Rectal smooth muscle tissue (tissue), 1 donor: ENCODE measurements around the gene PRKCE.

Source experiments
- H3K27ac ChIP-seq: one replicate; pipeline ENCODE4 v1.7.0; 2013; ENCODE audit warnings: low read depth, low read length, inconsistent platforms
- H3K27me3 ChIP-seq: one replicate; pipeline ENCODE4 v1.7.0; 2013; ENCODE audit warnings: low read length; ENCODE audit not compliant: control insufficient read depth, insufficient read depth
- H3K36me3 ChIP-seq: one replicate; pipeline ENCODE4 v1.7.0; 2013; ENCODE audit warnings: low read length; ENCODE audit not compliant: control insufficient read depth, insufficient read depth
- H3K4me1 ChIP-seq: one replicate; pipeline ENCODE4 v1.7.0; 2013; ENCODE audit warnings: low read length; ENCODE audit not compliant: control insufficient read depth, insufficient read depth
- H3K4me3 ChIP-seq: one replicate; pipeline ENCODE4 v1.7.0; 2013; ENCODE audit warnings: low read length
- H3K9ac ChIP-seq: one replicate; pipeline ENCODE4 v1.7.0; 2013; ENCODE audit warnings: low read length

Gene PRKCE

GRCh38 chr2:45925636-45926366 is 274.3 kb downstream of the PRKCE start:
- H3K36me3 ChIP-seq: no peaks in the 10 kb centered on the region
- peaks cover 5% of the 10 kb centered on the region for H3K4me1 ChIP-seq
- H3K4me3 ChIP-seq: no peak overlapping the region
- H3K27ac ChIP-seq: no peak overlapping the region
- no peaks in the 10 kb centered on the region for H3K27me3 ChIP-seq
- H3K9ac ChIP-seq: no peak overlapping the region

- peaks cover 5% of the 10 kb centered on the region for H3K4me1 ChIP-seq
- H3K36me3 ChIP-seq: no peaks in the 10 kb centered on the region
- H3K9ac ChIP-seq: no peak overlapping the region
- H3K27ac ChIP-seq: no peak overlapping the region
- no peaks in the 10 kb centered on the region for H3K27me3 ChIP-seq
- no peak overlapping the region for H3K4me3 ChIP-seq
Measured at GRCh38 chr2:45928946-45929345, 277.5 kb downstream of the PRKCE start.

DNA sequence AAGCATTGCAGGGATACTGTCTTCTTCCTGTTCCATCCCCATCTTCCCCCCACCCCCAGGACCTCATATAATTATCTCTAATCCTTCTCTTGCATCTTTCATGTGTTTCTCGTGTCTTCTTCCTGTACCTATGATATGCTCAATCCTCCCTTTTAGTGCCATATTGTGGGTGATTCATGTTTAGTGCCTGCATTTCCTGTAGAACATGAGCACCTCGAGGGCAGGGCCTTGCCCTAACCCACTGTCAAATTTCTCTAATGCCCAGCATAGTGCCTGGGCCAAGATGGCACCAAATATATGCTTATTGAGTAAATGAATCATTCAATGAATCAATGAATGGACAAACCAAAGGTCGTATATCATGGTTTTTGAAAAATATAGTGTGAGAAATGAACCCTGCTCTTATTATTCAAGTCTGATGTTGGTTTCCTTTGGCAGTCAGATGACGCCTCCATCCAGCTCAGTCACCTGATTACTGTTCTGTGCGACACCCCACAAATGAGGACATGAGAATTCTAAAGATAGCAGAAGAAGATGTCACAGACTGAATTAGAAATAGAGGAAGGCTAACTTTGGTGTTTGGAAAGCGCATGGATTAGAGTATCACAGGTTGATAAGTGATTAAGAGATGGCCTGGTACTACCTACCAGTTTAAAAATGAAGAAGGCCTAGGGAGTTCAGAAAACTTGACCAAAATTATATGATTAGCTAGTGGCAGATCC is 278.4 kb downstream of the PRKCE start:
- Histone ChIP-seq H3K4me3 (no peak overlapping the region), H3K27me3 (no peaks in the 10 kb centered on the region), H3K27ac (peak overlapping the region; percentile 48), H3K36me3 (no peaks in the 10 kb centered on the region), H3K9ac (no peak overlapping the region), H3K4me1 (peaks cover 5% of the 10 kb centered on the region)

DNA sequence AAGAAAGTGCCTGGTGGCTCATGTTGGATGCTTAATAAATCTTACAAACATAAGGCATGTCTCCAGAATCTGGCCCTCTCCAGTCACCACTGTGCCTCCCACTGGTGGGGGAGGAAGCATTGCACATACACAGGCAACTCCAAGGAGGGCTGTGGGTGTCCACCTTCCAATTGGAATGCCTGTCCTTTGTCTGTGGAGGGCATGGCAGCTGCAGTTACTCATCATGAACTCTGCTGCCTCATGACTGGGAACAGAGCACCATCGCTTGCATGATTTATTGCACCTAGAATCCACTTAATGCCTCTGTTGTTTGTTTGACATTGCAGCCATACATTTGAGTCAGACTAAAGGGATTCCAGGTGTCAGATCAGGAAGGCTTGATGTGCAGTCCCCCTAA is 278.9 kb downstream of the PRKCE start:
- H3K27ac ChIP-seq: peak overlapping the region; percentile 48
- no peaks in the 10 kb centered on the region for H3K36me3 ChIP-seq
- no peak overlapping the region for H3K9ac ChIP-seq
- no peaks in the 10 kb centered on the region for H3K27me3 ChIP-seq
- H3K4me3 ChIP-seq: no peak overlapping the region
- H3K4me1 ChIP-seq: peaks cover 5% of the 10 kb centered on the region

DNA sequence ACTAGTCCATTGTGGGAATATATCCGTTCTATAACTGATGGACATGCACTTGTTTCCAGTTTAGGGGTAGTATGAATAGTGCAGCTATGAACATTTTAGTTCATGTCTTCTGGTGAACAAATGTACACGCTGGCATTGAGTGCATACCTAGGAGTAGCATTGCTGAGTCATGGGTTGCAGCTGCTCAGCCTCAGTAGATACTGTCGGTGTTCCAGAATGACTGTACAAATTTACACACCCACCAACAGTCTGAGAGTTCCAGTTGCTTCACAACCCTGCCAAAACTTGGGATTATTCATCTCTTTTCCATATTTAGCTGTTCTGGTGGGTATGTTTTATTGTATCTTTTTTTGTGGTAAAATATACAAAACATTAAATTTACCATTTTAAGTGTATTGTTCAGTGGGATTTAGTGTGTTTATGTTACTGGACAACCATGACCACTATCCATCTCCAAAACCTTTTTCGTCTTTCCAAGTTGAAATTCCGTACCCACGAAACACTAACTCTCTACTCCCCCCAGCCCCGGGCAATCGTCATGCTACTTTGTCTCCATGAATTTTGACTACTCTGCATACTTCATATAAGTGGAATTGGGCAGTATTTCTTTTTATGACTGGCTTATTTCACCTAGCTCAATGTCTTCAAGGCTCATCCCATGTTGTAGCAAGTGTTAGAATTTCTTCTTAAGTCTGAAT is 281.0 kb downstream of the PRKCE start:
- H3K36me3 ChIP-seq: no peaks in the 10 kb centered on the region
- no peaks in the 10 kb centered on the region for H3K27me3 ChIP-seq
- no peak overlapping the region for H3K4me3 ChIP-seq
- no peak overlapping the region for H3K27ac ChIP-seq
- peaks cover 10% of the 10 kb centered on the region for H3K4me1 ChIP-seq
- no peak overlapping the region for H3K9ac ChIP-seq

- Histone ChIP-seq H3K36me3 (no peaks in the 10 kb centered on the region), H3K27me3 (no peaks in the 10 kb centered on the region), H3K27ac (peak overlapping the region; percentile 77), H3K4me3 (no peak overlapping the region), H3K4me1 (peaks cover 17% of the 10 kb centered on the region), H3K9ac (no peak overlapping the region)
Measured at GRCh38 chr2:45935791-45936622, 284.5 kb downstream of the PRKCE start.

GRCh38 chr2:45936623-45936979 is 285.1 kb downstream of the PRKCE start:
- Histone ChIP-seq H3K4me3 (no peak overlapping the region), H3K27ac (no peak overlapping the region), H3K36me3 (no peaks in the 10 kb centered on the region), H3K9ac (no peak overlapping the region), H3K4me1 (peaks cover 21% of the 10 kb centered on the region), H3K27me3 (no peaks in the 10 kb centered on the region)

DNA sequence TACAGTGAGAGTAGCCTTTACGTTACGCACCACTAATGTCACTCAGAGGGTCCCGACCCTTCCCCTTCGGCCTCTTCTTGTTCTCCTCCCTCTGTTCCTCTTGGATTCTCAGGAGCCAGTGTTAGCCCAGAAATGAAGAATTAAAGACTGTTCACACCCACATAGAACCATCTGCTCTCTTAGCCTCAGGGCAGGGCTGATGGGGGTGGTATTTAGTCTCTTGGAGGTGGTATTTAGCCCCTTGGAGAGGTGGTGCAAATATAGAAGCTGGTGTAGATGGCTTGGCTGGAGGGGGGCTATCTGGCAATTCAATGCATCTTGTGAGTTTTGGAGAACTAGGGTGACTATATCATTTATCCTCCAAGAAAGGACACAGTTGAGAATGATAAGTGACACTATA is 286.5 kb downstream of the PRKCE start:
- H3K27ac ChIP-seq: peak overlapping the region; percentile 80
- no peaks in the 10 kb centered on the region for H3K36me3 ChIP-seq
- peaks cover 27% of the 10 kb centered on the region for H3K4me1 ChIP-seq
- H3K4me3 ChIP-seq: no peak overlapping the region
- H3K9ac ChIP-seq: no peak overlapping the region
- no peaks in the 10 kb centered on the region for H3K27me3 ChIP-seq

GRCh38 chr2:45938649-45939511 is 287.4 kb downstream of the PRKCE start:
- Histone ChIP-seq H3K9ac (no peak overlapping the region), H3K36me3 (no peaks in the 10 kb centered on the region), H3K4me1 (peaks cover 36% of the 10 kb centered on the region), H3K27me3 (no peaks in the 10 kb centered on the region), H3K4me3 (no peak overlapping the region), H3K27ac (peak overlapping the region; percentile 80)

- H3K9ac ChIP-seq: no peak overlapping the region
- no peak overlapping the region for H3K4me3 ChIP-seq
- H3K4me1 ChIP-seq: peaks cover 35% of the 10 kb centered on the region
- H3K27ac ChIP-seq: peak overlapping the region; percentile 29
- no peaks in the 10 kb centered on the region for H3K36me3 ChIP-seq
- no peaks in the 10 kb centered on the region for H3K27me3 ChIP-seq
Measured at GRCh38 chr2:45941531-45942236, 290.2 kb downstream of the PRKCE start.

DNA sequence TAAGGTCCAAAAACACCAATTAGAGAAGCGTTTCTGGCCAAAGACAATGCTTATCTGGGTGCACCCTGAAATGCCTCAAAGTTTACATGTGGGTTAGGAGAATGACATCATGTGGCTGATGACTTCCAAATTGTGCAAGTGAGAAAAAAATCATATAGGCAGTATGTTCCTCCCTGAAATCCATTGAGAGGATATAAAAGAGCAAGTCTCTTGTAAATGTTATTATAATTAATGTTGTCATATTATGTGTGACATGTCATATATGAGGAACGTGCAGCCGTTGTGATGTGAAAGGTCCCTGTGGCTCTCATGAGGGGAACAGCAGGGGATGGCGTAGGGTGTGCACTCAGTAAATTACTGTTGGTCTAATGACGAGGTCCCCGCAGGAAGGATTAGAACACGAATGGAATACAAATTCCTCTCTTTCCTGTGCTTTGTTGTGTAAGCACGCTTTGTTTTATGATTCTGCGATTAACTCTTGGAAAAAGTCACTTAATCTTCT is 290.8 kb downstream of the PRKCE start:
- H3K36me3 ChIP-seq: no peaks in the 10 kb centered on the region
- no peaks in the 10 kb centered on the region for H3K27me3 ChIP-seq
- H3K27ac ChIP-seq: no peak overlapping the region
- no peak overlapping the region for H3K4me3 ChIP-seq
- H3K9ac ChIP-seq: no peak overlapping the region
- peaks cover 35% of the 10 kb centered on the region for H3K4me1 ChIP-seq
